Hepatocyte (in vitro differentiated cells): ENCODE results near the gene AKAP13. TPM values are rescaled to one million over a fixed set of nuclear protein-coding genes. Genes with fewer than 3 reads are reported as not detected.

Experiments used
- DNase-seq: peaks from one replicate; pipeline ENCODE4 v3.0.0-alpha.2; 2016; ENCODE audit warnings: low spot score
- H2AFZ ChIP-seq: fragments of 200-600 bp; sonication (generic); 2 replicates; pipeline ENCODE4 v1.6.0; 2016; ENCODE audit warnings: antibody characterized with exemption, mild to moderate bottlenecking
- H3K27ac ChIP-seq: fragments of 200-600 bp; sonication (generic); 2 replicates; pipeline ENCODE4 v1.5.1; 2016; ENCODE audit warnings: mild to moderate bottlenecking
- H3K27me3 ChIP-seq: fragments of 200-600 bp; sonication (generic); 2 replicates; pipeline ENCODE4 v1.6.1; 2016
- H3K36me3 ChIP-seq: fragments of 200-600 bp; sonication (generic); replicated peaks from 2 replicates; pipeline ENCODE4 v1.5.1; 2016; ENCODE audit warnings: low read depth; ENCODE audit not compliant: insufficient read depth
- H3K4me1 ChIP-seq: fragments of 200-600 bp; sonication (generic); 2 replicates; pipeline ENCODE4 v1.5.1; 2016; ENCODE audit warnings: mild to moderate bottlenecking, moderate library complexity; ENCODE audit not compliant: insufficient read depth
- H3K4me2 ChIP-seq: fragments of 200-600 bp; sonication (generic); 2 replicates; pipeline ENCODE4 v1.6.0; 2016
- H3K4me3 ChIP-seq: fragments of 200-600 bp; sonication (generic); 2 replicates; pipeline ENCODE4 v1.5.1; 2016; ENCODE audit warnings: mild to moderate bottlenecking
- H3K79me2 ChIP-seq: fragments of 200-600 bp; sonication (generic); 2 replicates; pipeline ENCODE4 v1.6.0; 2017; ENCODE audit warnings: mild to moderate bottlenecking
- H3K9me2 ChIP-seq: fragments of 200-600 bp; sonication (generic); replicated peaks from 2 replicates; pipeline ENCODE4 v1.6.0; 2017; ENCODE audit warnings: mild to moderate bottlenecking; ENCODE audit not compliant: insufficient read depth
- H3K9me3 ChIP-seq: fragments of 200-600 bp; sonication (generic); 2 replicates; pipeline ENCODE4 v1.5.1; 2016; ENCODE audit warnings: low read depth, mild to moderate bottlenecking
- H4K20me1 ChIP-seq: fragments of 200-600 bp; sonication (generic); 2 replicates; pipeline ENCODE4 v1.6.0; 2016; ENCODE audit warnings: mild to moderate bottlenecking; ENCODE audit not compliant: insufficient read depth, poor library complexity, severe bottlenecking
- EZH2 ChIP-seq: fragments of 200-600 bp; sonication (generic); IDR thresholded peaks from 2 replicates; pipeline ENCODE4 v1.6.1; 2016; ENCODE audit warnings: antibody characterized with exemption, mild to moderate bottlenecking, borderline replicate concordance
- EZH2phosphoT487 ChIP-seq: fragments of 200-600 bp; sonication (generic); IDR thresholded peaks from one replicate; pipeline ENCODE4 v1.6.1; 2018; ENCODE audit warnings: antibody characterized with exemption, mild to moderate bottlenecking, low read depth, moderate library complexity; ENCODE audit not compliant: unreplicated experiment, severe bottlenecking
- WGBS: methylation state at CpG from one replicate; pipeline ENCODE4 v1.1.6; 2016; ENCODE audit warnings: low lambda C conversion rate; ENCODE audit errors: missing lambda C conversion rate; 5-methylcytosine and 5-hydroxymethylcytosine counted together
- polyA plus RNA-seq: library from polyadenylated mRNA; unstranded; fragments of >200 nt; fragmentation: Nextera tagmentation; extraction: Ambion mirVana; gene quantifications from 2 replicates; pipeline ENCODE4 v1.2.1, GENCODE V29; 2016
- total RNA-seq: library from RNA; depleted of rRNA; stranded (reverse); fragments of >200 nt; gene quantifications from 2 replicates; pipeline ENCODE4 v1.2.3, GENCODE V29; 2014
- TF ChIP-seq, protein P1 (sequence below): fragments of 200-600 bp; sonication (generic); IDR thresholded peaks from 2 replicates; pipeline ENCODE4 v1.5.1; 2016; ENCODE audit warnings: antibody characterized with exemption, mild to moderate bottlenecking; ENCODE audit not compliant: poor library complexity

AKAP13 gene
- total and polyA plus RNA-seq, 2 experiments from 2014 or later = 55.6 to 80.9 TPM

GRCh38 chr15:85622221-85622831, 241.9 kb downstream of the AKAP13 start:
- no peaks in the 10 kb centered on the region for H3K36me3 ChIP-seq
- peaks cover 6% of the 10 kb centered on the region for H4K20me1 ChIP-seq
- TF ChIP-seq EZH2 (no peak), EZH2phosphoT487 (no peak)
- TF ChIP-seq, protein P1, sequence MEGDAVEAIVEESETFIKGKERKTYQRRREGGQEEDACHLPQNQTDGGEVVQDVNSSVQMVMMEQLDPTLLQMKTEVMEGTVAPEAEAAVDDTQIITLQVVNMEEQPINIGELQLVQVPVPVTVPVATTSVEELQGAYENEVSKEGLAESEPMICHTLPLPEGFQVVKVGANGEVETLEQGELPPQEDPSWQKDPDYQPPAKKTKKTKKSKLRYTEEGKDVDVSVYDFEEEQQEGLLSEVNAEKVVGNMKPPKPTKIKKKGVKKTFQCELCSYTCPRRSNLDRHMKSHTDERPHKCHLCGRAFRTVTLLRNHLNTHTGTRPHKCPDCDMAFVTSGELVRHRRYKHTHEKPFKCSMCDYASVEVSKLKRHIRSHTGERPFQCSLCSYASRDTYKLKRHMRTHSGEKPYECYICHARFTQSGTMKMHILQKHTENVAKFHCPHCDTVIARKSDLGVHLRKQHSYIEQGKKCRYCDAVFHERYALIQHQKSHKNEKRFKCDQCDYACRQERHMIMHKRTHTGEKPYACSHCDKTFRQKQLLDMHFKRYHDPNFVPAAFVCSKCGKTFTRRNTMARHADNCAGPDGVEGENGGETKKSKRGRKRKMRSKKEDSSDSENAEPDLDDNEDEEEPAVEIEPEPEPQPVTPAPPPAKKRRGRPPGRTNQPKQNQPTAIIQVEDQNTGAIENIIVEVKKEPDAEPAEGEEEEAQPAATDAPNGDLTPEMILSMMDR = no peak
- no peak overlapping the region for H2AFZ ChIP-seq
- no peaks in the 10 kb centered on the region for H3K27me3 ChIP-seq
- H3K4me2 ChIP-seq = peak overlapping the region; percentile 54
- peaks cover 62% of the 10 kb centered on the region for H3K79me2 ChIP-seq
- H3K9me3 ChIP-seq = no peaks in the 10 kb centered on the region
- H3K9me2 ChIP-seq = no peaks in the 10 kb centered on the region
- H3K4me1 ChIP-seq = peaks cover 75% of the 10 kb centered on the region
- peak overlapping the region; percentile 7 for H3K27ac ChIP-seq
- no peak for DNase-seq
- no peak overlapping the region for H3K4me3 ChIP-seq
- 61% methylated on average over 6 of the region's 6 CpGs for WGBS

DNA sequence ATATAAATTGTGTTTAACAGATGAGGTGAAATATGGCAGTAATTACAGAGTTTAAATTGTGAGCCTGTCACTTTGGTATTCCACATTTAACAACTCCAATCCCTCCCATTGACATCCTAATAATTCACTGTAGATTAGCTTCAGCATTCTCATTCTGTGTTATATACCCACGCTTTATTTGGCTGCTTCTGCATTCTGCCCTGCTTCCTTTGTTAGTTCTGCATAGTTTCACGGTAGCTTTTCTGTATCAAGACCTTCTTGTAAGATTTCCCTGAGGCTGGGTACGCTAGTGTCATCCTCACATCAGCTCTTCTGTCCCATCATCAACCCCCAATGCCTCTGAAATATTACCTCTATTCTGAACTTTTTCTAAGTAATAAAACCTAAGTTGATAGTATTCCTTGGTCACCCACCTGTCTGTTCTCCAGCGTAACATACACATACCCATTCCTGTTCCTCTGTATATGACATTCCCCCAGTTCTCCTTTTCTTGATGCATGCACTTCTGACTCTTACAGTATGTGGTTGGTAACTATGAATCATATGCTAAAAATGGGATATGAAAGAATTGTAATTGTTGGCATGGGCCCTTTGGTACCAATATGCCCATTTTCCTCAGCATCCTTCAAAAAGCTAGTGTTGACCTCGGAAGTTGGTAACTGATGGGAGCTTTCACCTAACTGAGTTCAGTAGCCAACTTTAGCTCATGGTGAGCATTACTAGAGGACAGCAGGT, 243.1 kb downstream of the AKAP13 start:
- no peaks in the 10 kb centered on the region for H3K27me3 ChIP-seq
- H3K27ac ChIP-seq = no peak overlapping the region
- H3K9me3 ChIP-seq = no peaks in the 10 kb centered on the region
- H3K4me3 ChIP-seq = no peak overlapping the region
- peaks cover 6% of the 10 kb centered on the region for H4K20me1 ChIP-seq
- H3K79me2 ChIP-seq = peaks cover 69% of the 10 kb centered on the region
- H2AFZ ChIP-seq = no peak overlapping the region
- H3K4me1 ChIP-seq = peaks cover 63% of the 10 kb centered on the region
- no peak for DNase-seq
- TF ChIP-seq, protein P1 = no peak
- no peak for TF ChIP-seq EZH2phosphoT487
- TF ChIP-seq EZH2 = no peak
- H3K36me3 ChIP-seq = no peaks in the 10 kb centered on the region
- peak overlapping the region; percentile 54 for H3K4me2 ChIP-seq
- H3K9me2 ChIP-seq = no peaks in the 10 kb centered on the region
- WGBS = 82% methylated on average over 5 of the region's 5 CpGs

- peaks cover 57% of the 10 kb centered on the region for H3K4me1 ChIP-seq
- H3K4me3 ChIP-seq = no peak overlapping the region
- no peaks in the 10 kb centered on the region for H3K27me3 ChIP-seq
- H3K36me3 ChIP-seq = no peaks in the 10 kb centered on the region
- no peaks in the 10 kb centered on the region for H3K9me2 ChIP-seq
- H3K4me2 ChIP-seq = peak overlapping the region; percentile 54
- peak overlapping the region; percentile 79 for H3K27ac ChIP-seq
- peaks cover 6% of the 10 kb centered on the region for H4K20me1 ChIP-seq
- no peaks in the 10 kb centered on the region for H3K9me3 ChIP-seq
- peaks cover 73% of the 10 kb centered on the region for H3K79me2 ChIP-seq
- 47% methylated on average over 7 of the region's 7 CpGs for WGBS
- no peak overlapping the region for H2AFZ ChIP-seq
- TF ChIP-seq EZH2 (no peak), EZH2phosphoT487 (no peak)
- TF ChIP-seq, protein P1 = no peak
- DNase-seq = no peak
These were observed 243.9 kb downstream of the AKAP13 start for GRCh38 chr15:85624291-85624801.
